Activated CD8-positive, alpha-beta memory T cell treated with anti-CD3 and anti-CD28 coated beads for 36 hours (primary cell): ENCODE measurements around the gene RAB31. TPM values are rescaled to one million over a fixed set of nuclear protein-coding genes. Genes with fewer than 3 reads are reported as not detected.
"Not testable (repeated sequence)": the region's sequence is repeated elsewhere in the genome, so short reads cannot be mapped to it uniquely, and the experiment has no call there.

Source experiments
- CTCF ChIA-PET: fragments of 350-600 bp; sonication (Branson Sonifier 250); formaldehyde crosslinking; loops from one replicate; lab custom pipeline; 2021; ENCODE audit warnings: antibody characterized with exemption; lab: Charles Lee
- POLR2A ChIA-PET: fragments of 350-600 bp; sonication (Branson Sonifier 250); formaldehyde crosslinking; loops from one replicate; lab custom pipeline; 2021; ENCODE audit warnings: antibody characterized with exemption; lab: Charles Lee
- total RNA-seq, 2 experiments: library from RNA; stranded (reverse); gene quantifications; one replicate each; pipeline ENCODE4 v1.2.3, GENCODE V29; 2021

The RAB31 gene
- total RNA-seq, 2 experiments from 2014 or later, result 0.21 to 0.51 TPM

DNA sequence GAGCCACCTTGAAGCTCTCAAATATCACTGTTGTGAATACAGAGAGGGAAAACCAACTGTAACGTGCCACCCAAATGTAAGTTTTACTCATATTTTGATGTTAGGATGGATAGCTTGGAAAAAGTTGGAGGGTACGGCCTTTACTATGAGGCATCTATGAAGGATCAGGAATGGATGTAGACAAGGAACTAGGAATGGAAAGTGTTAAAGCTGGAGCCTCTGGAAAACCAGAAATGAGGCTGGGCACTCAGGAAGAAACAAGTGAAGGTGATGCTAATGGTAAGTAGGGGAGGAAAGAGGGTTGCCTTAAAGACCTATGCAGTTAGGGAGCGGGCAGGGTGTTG is 177.9 kb downstream of the RAB31 start:
- CTCF ChIA-PET, result no interaction called here
- POLR2A ChIA-PET, result interaction anchor here (1.4 kb wide), 1 partner anchor 28 kb away, joined by 7 read pairs; the partner anchor contains the start of gene VAPA

DNA sequence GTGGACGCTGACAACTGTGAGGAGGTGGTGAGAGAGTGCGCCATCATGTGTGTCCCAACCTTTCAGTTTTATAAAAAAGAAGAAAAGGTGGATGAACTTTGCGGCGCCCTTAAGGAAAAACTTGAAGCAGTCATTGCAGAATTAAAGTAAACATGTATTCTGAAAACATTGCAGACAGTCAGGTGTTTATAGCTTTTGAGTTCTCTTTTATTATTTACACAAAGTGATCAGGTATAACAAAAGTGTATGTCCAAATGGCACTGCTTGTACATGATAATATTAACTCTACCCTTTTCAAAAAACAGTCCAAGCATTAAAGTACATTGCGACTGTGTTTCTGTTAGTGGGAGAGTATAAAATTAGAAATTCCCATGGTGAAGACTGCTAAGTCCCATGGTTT is 179.9 kb downstream of the RAB31 start:
- ChIA-PET CTCF (no interaction called here), POLR2A (no interaction called here)

DNA sequence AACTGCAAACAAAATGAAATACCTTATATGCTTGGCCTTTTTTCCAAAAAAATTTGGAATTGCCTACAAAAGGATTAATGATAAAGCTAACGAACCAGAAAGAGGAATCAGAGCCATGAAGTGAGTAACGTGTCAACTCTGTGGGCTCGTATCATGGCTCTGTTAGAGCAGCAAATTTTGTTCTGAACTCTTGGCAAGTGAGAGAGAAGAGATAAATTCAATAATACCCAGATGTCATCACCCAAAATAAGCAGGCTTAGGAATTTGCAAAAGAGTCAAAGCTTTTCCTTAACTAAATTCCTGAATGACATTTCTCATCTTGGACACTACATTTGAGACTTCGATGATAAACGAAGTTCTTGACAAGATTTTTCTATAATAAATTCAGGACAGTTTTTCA is 182.1 kb downstream of the RAB31 start:
- CTCF ChIA-PET, result no interaction called here
- POLR2A ChIA-PET, result no interaction called here

DNA sequence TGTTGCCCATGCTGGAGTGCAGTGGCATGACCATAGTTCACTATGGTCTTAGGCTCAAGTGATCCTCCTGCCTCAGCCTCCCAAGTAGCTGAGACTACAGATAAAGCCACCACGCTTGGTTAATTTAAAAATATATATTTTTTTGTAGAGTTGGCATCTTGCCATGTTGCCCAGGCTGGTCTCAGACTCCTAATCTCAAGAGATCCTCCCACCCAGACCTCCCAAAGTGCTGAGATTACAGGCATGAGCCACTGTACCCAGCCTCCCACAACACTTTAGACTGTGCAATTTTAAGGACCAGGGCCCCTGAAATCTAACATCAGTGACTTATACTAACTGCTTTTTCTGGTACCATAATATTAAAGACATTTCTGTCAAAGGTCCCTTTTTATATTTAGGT is 182.9 kb downstream of the RAB31 start:
- POLR2A ChIA-PET, result no interaction called here
- CTCF ChIA-PET, result no interaction called here

DNA sequence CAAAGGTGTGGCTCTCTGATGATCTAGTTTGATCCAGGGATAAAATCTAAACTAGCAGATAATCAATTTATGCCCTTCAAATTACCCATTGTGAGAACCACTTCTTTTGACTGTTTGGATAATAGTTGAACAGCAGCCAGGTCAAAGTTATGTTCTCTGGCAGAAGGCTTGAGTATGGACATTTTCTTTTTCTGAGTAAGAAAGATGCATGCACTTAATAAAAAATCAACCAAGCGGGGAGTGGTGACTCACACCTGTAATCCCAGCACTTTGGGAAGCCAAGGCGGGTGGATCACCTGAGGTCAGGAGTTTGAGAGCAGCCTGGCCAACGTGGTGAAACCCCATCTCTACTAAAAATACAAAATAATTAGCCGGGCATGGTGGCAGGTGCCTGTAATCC is 183.4 kb downstream of the RAB31 start:
- CTCF ChIA-PET, POLR2A ChIA-PET: not testable (repeated sequence)

DNA sequence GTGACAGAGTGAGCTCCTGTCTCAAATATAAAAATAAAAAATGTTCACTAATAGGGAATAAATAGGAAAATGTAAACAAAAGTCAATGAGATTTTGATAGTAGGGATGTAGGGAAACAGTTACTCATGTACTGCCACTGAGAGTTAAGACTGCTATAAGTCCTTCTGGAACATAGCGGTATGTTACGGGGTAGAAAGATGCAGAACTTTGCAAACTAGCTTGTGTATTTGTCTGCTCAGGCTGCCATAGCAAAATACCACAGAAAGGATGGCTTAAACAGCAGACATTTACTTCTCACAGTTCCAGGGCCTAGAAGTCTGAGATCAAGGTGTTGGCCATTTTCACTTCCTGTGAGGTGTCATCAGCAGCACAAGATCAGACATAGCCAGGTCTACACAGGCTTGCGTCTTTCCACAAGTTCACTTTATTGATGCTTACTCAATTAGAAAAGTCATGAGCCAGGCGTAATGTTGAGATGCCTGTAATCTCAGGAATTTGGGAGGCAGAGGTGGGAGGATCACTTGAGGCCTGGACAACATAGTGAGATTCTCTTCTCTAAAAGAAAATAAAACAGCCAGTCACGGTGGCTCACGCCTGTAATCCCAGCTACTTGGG is 186.5 kb downstream of the RAB31 start:
- ChIA-PET CTCF (no interaction called here), POLR2A (no interaction called here)

DNA sequence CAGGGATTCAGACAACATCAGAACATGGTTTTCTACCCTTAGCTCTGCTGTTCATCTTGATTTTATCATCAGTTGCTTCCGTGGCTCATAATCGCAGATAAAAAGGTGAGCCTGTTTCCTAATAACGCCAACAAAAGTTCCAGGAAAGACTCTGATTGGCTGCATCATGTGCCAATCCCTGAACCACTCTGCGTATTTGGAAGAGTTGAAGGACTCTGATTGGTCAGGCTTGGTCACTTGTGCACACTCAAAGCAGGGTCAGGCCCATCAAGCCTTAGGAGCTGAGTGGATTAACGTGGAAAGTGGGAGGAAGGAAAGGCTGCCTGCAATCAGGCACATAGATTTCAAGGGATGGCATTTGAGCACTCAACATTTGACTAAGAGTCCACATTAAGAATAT is 189.0 kb downstream of the RAB31 start:
- ChIA-PET CTCF (no interaction called here), POLR2A (no interaction called here)

DNA sequence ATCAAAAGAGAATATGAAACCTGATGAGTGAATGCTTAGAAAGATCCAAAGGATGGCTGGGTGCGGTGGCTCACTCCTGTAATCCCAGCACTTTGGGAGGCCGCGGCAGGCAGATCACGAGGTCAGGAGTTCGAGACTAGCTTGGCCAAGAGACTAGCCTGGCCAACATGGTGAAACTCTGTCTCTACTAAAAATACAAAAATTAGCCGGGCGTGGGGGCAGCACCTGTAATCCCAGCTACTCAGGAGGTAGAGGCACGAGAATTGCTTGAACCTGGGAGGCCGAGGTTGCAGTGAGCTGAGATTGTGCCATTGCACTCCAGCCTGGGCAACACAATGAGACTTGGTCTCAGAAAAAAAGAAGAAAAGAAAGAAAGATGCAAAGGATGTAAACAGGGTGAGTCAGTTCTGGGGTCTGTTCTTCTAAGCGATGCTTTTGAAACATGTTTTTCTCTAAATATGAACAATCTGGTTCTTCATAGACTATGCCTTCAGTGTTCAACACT is 189.7 kb downstream of the RAB31 start:
- POLR2A ChIA-PET, CTCF ChIA-PET: not testable (repeated sequence)

DNA sequence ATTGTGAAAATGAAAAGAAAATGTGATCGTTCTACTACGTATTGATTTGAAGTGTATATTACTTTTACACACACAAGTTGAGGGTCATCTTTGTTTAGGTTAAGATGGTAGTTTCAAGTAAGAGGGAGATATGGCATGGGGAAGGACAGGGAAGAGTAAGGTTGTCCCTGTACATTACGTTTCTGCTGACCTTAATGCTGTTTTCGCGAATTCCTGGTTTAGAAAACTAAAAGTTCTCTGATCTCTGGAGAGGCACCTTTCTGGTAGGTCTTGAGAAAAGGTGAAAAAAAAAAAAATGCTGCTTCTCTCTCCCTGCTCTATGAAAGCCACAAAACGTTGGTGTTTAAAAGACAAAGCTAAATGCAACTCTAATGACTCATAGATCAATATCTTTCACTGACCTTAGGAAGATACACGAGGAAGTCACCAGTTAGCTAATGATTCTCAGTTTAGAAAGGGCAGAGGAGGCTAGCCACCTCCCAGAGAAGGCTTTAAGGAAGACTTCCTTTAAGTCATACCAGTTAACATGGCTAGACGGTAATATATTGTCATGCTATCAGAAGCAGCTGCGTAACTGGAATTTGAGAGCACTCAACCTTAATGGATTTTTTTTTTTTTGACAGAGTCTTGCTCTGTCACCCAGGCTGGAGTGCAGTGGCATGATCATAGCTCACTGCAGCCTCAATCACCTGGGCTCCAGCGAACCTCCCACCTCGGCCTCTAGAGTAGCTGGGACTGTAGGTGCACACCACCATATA is 190.9 kb downstream of the RAB31 start:
- CTCF ChIA-PET, result no interaction called here
- POLR2A ChIA-PET, result no interaction called here

DNA sequence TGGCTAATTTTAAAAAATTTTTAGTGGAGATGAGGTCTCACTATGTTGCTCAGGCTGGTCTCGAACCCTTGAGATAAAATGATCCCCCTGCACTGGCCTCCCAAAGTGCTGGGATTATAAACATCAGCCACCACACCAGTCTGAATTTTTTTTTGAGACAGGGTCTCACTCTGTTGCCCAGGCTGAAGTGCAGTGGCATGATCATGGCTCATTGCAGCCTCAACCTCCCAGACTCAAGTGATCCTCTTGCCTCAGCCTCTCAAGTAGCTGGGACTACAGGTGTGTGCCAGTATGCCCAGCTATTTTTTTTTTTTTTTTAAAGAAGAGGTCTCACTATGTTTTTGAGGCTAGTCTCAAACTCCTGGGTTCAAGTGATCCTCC is 191.4 kb downstream of the RAB31 start:
- CTCF ChIA-PET, POLR2A ChIA-PET: not testable (repeated sequence)

DNA sequence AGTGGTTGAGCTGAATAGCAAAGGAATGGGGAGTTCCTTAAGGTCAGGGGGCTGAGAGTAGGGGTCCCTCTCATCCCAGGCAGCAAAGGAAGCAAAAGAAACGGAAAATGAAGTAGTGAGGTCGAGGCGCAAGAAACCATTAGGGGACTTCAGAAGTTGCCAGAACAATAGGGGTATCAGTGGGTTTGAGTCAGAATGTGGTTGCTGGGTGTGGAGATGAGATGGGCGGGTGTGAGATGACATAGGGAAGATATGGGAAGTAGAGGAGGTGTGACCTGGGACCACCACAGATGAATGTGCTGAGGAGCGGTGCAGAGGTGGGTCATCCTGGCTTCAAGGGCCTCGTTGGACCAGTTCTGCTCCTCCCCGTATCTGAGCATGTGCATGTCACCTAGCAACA is 192.6 kb downstream of the RAB31 start:
- POLR2A ChIA-PET, result no interaction called here
- CTCF ChIA-PET, result no interaction called here

DNA sequence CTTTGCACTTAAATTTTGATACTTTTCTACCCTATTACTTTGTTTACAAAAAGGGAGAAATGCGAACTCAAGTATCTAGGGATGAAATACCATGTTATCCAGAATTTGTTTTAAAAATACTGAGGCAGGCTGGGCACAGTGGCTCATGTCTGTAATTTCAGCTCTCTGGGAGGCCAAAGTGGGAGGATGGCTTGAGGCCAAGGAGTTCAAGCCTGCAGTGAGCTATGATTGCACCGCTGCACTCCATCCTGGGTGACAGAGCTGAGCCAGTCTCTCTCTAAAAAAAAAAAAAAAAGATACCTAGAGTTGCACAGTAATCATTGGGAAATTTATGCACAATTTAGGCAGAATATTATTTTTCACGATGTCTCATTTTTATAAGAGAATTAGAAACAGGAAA is 193.3 kb downstream of the RAB31 start:
- CTCF ChIA-PET, result no interaction called here
- POLR2A ChIA-PET, result no interaction called here

DNA sequence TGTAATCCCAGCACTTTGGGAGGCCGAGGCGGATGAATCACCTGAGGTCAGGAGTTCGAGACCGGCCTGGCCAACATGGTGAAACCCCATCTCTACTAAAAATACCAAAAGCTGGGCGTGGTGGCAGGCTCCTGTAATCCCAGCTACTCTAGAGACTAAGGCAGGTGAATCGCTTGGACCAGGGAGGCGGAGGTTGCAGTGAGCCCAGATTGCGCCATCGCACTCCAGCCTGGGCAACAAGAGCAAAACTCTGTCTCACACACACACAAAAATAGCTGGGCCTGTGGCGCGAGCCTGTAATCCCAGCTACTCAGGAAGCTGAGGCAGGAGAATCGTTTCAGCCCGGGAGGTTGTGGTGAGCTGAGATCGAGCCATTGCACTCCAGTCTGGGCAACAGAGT is 194.2 kb downstream of the RAB31 start:
- POLR2A ChIA-PET, CTCF ChIA-PET: not testable (repeated sequence)

DNA sequence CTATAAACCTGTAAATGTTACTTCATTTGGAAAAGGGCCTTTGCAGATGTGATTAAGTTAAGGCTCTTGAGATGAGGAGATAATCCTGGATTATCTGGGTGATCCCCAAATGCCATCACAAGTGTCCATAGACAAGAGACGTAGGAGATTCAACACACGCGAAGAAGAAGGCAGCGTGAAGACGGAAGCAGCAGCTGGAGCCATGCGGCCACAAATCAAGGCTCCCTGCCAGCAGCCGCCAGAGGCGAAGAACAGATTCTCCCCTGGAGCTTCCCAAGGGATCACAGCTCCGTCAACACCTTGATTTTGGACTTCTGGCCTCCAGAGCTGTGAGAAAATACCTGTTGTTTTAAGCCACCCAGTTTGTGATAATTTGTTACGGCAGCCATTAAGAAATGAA is 194.7 kb downstream of the RAB31 start:
- ChIA-PET CTCF (no interaction called here), POLR2A (no interaction called here)

DNA sequence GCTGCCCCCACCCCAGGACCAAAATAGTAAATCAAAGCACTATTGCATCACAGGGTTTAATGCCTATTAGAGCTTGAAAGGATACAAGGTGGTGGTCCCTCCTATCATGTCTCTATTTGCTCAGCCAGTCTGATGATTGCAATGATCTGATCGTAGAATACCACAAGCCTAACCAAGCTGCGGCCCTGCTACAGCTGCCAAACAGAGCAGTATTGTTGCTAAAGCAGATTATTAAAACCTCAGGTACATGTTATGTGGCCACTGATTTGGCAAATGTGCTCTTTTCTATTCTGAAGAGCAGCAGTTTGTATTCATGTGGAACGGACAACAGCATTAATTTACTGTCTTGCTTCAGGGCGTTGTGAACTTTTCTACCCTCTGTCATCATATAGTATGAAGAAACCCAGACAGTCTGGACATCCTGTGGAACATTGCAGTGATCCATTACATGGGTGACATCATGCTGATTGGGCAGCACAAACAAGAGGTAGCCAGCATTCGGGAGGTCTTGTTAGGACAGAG is 197.4 kb downstream of the RAB31 start:
- CTCF ChIA-PET, result no interaction called here
- POLR2A ChIA-PET, result interaction anchor here (0.6 kb wide), 1 partner anchor 32 kb away, joined by 5 read pairs; no protein-coding TSS in a partner anchor

DNA sequence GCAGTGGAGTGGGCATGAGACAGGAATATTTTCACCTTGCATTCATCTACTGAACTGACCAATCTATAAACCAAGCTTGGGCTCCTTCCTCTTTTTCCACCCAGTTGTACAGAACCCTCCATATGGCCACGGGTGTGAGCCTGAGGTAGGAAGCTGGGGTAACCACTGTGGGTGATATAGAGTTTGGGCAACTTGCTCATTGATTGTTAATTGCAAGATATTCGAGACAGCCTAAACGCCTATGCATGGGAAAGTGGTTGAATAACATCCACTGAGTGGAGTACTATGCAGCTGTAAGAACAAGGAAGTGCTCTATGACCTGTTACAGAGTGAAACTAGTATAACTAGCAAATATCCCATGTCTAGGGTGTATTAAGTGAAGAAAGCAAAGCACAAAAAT is 198.4 kb downstream of the RAB31 start:
- CTCF ChIA-PET, result no interaction called here

DNA sequence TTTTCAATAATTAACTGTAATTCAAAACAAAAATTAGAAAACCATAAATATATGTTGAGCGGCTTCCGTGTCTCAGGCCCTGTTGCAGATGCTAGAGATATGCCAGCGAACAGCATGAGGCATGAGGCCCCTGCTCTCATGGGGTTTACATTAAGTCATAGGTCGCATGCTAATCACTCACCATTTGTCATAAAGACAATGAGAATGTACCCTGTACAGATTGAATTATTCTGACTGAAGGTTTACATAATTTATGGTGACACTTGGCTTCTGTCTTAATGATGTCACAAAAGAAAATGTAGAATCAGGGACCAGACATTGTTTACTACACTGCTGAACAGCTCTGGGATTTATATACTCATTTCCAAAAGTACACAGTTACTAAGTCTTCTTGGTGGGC is 199.8 kb downstream of the RAB31 start:
- ChIA-PET CTCF (no interaction called here), POLR2A (no interaction called here)

More for the DNA sequence above, 198.4 kb downstream of the RAB31 start:
- POLR2A ChIA-PET, result no interaction called here

DNA sequence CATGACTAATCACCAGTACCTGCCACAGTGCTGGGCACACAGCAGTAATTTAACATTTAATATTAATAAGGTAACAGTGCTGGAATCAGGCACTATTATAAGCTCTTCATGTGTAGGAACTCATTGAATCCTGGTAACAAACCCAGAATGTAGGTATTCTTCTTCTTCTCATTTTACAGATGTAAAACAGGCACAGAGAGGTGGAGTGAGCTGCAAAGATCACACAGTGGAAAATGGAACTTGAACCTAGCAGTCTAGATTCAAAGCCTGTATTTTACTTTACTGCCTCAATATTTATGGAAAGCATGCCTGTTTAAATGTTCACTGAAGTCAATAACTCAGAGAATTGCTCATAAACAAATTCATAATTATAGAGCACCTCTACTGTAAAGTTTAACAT is 202.0 kb downstream of the RAB31 start:
- POLR2A ChIA-PET, result no interaction called here
- CTCF ChIA-PET, result interaction anchor here (1.1 kb wide), 1 partner anchor 24 kb away, joined by 3 read pairs; no protein-coding TSS in a partner anchor

DNA sequence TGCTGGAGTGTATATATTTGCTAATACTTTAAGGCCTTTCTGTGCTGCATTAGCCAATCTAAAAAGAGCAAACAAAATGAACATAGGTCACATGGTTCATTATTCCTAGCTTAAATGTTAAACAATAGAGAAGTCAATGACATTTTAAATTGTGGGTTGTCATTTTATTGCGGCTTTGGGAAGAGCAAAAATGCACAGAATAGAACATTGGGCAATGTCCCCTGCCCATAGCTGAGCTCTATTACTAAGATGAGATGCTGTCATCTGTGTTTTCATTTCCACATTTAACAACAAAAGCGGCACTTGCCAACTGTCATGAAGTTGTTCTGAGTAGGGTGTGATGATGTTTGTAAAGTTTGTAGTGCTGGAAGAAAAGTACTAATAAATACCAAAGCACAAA is 202.6 kb downstream of the RAB31 start:
- CTCF ChIA-PET, result no interaction called here
- POLR2A ChIA-PET, result no interaction called here

DNA sequence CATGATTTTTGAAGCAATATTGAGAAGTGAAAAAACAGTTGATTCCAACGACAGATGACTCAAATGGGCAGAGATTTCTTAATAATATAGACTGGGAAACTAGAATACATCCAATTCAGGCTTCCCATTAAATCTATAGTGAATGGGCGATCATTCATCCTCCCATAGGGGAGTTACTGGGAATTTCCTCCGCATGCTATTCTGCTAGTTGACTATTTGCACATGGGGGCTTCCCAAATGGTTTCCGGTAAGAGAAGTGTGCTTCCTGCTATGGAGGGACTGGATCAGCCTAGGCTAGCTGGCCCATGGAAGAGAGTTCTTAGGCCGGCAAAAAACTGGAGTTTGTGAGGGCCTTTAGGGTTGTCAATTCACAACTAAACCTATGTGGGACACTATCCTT is 203.1 kb downstream of the RAB31 start:
- ChIA-PET CTCF (no interaction called here), POLR2A (no interaction called here)
